DOHH2 (cell line): ENCODE data around the gene F5.

ENCODE experiments used
- CTCF ChIP-seq: fragments of 200-600 bp; sonication (generic); IDR thresholded peaks from one replicate; pipeline ENCODE4 v1.5.1; 2014; ENCODE audit warnings: antibody characterized with exemption, mild to moderate bottlenecking, low read depth, low read length; ENCODE audit not compliant: poor library complexity, severe bottlenecking
- EZH2phosphoT487 ChIP-seq: fragments of 200-600 bp; sonication (generic); IDR thresholded peaks from 2 replicates; pipeline ENCODE4 v1.6.1; 2017; ENCODE audit warnings: borderline replicate concordance, mild to moderate bottlenecking, antibody characterized with exemption, low read length, moderate library complexity, mixed read lengths

- TF ChIP-seq CTCF (no peak), EZH2phosphoT487 (no peak)
Measured at GRCh38 chr1:169484683-169485430, 101.4 kb downstream of the F5 start.
